ENCODE measurements around the gene SIRT6. TPM values are rescaled to one million over a fixed set of nuclear protein-coding genes. Genes with fewer than 3 reads are reported as not detected.
"Not testable (repeated sequence)": the region's sequence is repeated elsewhere in the genome, so short reads cannot be mapped to it uniquely, and the experiment has no call there.

Gene SIRT6
- total and polyA plus RNA-seq, 2 donors (not counting 3 experiments of a cell fraction or from before 2014, with no cell fraction given), result 26.9 to 36.6 TPM

DNA sequence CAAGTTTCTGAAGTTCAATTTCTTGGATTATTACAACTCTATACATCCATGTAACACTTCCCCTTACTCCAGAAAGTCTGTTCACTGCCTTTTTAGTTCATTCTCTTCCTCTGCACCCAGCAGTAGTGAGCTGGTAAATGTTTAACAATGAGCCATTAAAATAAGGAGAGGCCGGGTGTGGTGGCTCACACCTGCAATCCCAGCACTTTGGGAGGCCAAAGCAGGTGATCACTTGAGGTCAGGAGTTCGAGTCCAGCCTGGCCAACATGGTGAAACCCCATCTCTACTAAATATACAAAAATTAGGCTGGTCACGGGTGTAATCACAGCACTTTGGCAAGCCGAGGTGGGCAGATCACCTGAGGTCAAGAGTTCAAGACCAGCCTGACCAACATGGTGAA, 55.0 kb downstream of the SIRT6 start:
- H3K27ac ChIP-seq (ENCODE audit: insufficient read depth, low read depth, low read length); POLR2A ChIA-PET; H3K9me3 ChIP-seq (replicated peaks; ENCODE audit: control insufficient read depth, insufficient read depth, low read length); intact Hi-C loops (cut with micrococcal nuclease); H3K9ac ChIP-seq (replicated peaks; ENCODE audit: extremely low read depth, insufficient read depth, low read length); H3K27me3 ChIP-seq (ENCODE audit: control insufficient read depth in 2 of 2, insufficient read depth in 2 of 2, low read length in 2 of 2); H3K4me3 ChIP-seq (replicated peaks in 1 of 3; ENCODE audit: insufficient read depth in 1 of 3, low read depth in 1 of 3, low read length in 3 of 3); H3K4me2 ChIP-seq (ENCODE audit: insufficient read depth, low read length); DNase-seq (ENCODE audit: low read depth, low spot score); H4K20me1 ChIP-seq (replicated peaks; ENCODE audit: control insufficient read depth, extremely low read depth, insufficient read depth, low read length); BruUV-seq (replicated peaks); dilution Hi-C loops (cut with MboI; ENCODE audit: extremely low pct_ligation_motif_present, low sequenced_read_pairs); H3K36me3 ChIP-seq (ENCODE audit: control insufficient read depth in 2 of 2, extremely low read depth in 1 of 2, insufficient read depth in 2 of 2, low read length in 2 of 2); H3K9me1 ChIP-seq (replicated peaks; ENCODE audit: control insufficient read depth, extremely low read depth, insufficient read depth, low read length); H2AFZ ChIP-seq (ENCODE audit: low read depth, low read length); FAIRE-seq: not testable (repeated sequence)
- CTCF ChIA-PET, result interaction anchor here (5.5 kb wide), 1 partner anchor 13 kb away, joined by 79 read pairs; no protein-coding TSS in a partner anchor
- Histone ChIP-seq H3K79me2 (ENCODE audit: control insufficient read depth, insufficient read depth, low read length) (peaks cover 14% of the 10 kb centered on the region), H3K4me1 (ENCODE audit: control insufficient read depth, extremely low read depth, insufficient read depth, low read length) (peaks cover 14% of the 10 kb centered on the region)

DNA sequence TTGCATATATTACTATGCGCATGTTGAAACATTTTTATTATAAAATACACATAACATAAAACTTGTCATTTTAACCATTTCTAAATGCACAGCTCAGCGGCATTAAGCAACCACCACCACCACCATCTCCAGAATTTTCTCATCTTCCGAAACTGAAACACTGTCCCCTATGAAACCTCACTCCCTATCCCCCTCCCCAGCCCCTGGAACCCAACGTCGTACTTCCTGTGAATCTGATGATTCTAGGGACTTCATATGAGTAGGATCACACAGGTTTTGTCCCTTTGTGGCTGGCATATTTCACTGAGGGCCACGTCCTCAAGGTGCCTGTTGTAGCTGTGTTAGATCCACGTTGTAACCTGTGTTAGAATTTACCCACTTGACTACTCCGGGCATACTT, 57.7 kb downstream of the SIRT6 start:
- H3K27me3 ChIP-seq (ENCODE audit: control insufficient read depth in 2 of 2, insufficient read depth in 2 of 2, low read length in 2 of 2), result no peaks in the 10 kb centered on the region
- ChIA-PET POLR2A (no interaction called here), CTCF (interaction anchor here (4.0 kb wide), 1 partner anchor 16 kb away, joined by 22 read pairs; no protein-coding TSS in a partner anchor)
- H3K9me1 ChIP-seq (replicated peaks; ENCODE audit: control insufficient read depth, extremely low read depth, insufficient read depth, low read length), result no peaks in the 10 kb centered on the region
- peak overlapping the region; percentile 68 for H3K4me2 ChIP-seq (ENCODE audit: insufficient read depth, low read length)
- FAIRE-seq, result no peak
- intact Hi-C loops (cut with micrococcal nuclease), result loop anchor here (1.0 to 5.0 kb wide), 2 partner anchors 16 to 57 kb away; partner anchors contain the start of gene ZBTB7A
- no peak for DNase-seq (ENCODE audit: low read depth, low spot score)
- H4K20me1 ChIP-seq (replicated peaks; ENCODE audit: control insufficient read depth, extremely low read depth, insufficient read depth, low read length), result no peaks in the 10 kb centered on the region
- peak overlapping the region; percentile 86 for H2AFZ ChIP-seq (ENCODE audit: low read depth, low read length)
- no peaks in the 10 kb centered on the region for H3K9me3 ChIP-seq (replicated peaks; ENCODE audit: control insufficient read depth, insufficient read depth, low read length)
- H3K27ac ChIP-seq (ENCODE audit: insufficient read depth, low read depth, low read length), result no peak overlapping the region
- TF ChIP-seq POLR2A (IDR thresholded peaks at IDR 0.05; ENCODE audit: low read depth, low read length) (no peak), GATA2 (IDR thresholded peaks at IDR 0.05; ENCODE audit: insufficient read depth, insufficient read length, low read depth, low read length) (no peak), POLR2AphosphoS5 (IDR thresholded peaks at IDR 0.05; ENCODE audit: insufficient read depth, low read depth, low read length) (no peak), MYC (IDR thresholded peaks at IDR 0.05; ENCODE audit: low read depth, low read length) (no peak), FOS (IDR thresholded peaks at IDR 0.05; ENCODE audit: borderline replicate concordance, insufficient read depth, low read length) (no peak), JUN (IDR thresholded peaks at IDR 0.05; ENCODE audit: borderline replicate concordance, insufficient read depth, insufficient read length, low read depth) (no peak), EZH2 (IDR thresholded peaks at IDR 0.05; ENCODE audit: borderline replicate concordance, low read depth, low read length, severe bottlenecking) (no peak)
- TF ChIP-seq, protein P1, sequence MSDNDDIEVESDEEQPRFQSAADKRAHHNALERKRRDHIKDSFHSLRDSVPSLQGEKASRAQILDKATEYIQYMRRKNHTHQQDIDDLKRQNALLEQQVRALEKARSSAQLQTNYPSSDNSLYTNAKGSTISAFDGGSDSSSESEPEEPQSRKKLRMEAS (IDR thresholded peaks at IDR 0.05; ENCODE audit: insufficient read depth, insufficient read length), result no peak
- TF ChIP-seq, protein P2, sequence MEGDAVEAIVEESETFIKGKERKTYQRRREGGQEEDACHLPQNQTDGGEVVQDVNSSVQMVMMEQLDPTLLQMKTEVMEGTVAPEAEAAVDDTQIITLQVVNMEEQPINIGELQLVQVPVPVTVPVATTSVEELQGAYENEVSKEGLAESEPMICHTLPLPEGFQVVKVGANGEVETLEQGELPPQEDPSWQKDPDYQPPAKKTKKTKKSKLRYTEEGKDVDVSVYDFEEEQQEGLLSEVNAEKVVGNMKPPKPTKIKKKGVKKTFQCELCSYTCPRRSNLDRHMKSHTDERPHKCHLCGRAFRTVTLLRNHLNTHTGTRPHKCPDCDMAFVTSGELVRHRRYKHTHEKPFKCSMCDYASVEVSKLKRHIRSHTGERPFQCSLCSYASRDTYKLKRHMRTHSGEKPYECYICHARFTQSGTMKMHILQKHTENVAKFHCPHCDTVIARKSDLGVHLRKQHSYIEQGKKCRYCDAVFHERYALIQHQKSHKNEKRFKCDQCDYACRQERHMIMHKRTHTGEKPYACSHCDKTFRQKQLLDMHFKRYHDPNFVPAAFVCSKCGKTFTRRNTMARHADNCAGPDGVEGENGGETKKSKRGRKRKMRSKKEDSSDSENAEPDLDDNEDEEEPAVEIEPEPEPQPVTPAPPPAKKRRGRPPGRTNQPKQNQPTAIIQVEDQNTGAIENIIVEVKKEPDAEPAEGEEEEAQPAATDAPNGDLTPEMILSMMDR (IDR thresholded peaks at IDR 0.05; ENCODE audit: extremely low read depth in 1 of 2, insufficient read depth in 1 of 2, low read depth in 1 of 2, low read length in 2 of 2), result no peak
- peak overlapping the region; percentile 91 for H3K9ac ChIP-seq (replicated peaks; ENCODE audit: extremely low read depth, insufficient read depth, low read length)
- peaks cover 34% of the 10 kb centered on the region for H3K79me2 ChIP-seq (ENCODE audit: control insufficient read depth, insufficient read depth, low read length)
- BruUV-seq (replicated peaks), result no TSS peak
- peak overlapping the region in 1 of 3 experiments; percentile 38 for H3K4me3 ChIP-seq (replicated peaks in 1 of 3; ENCODE audit: insufficient read depth in 1 of 3, low read depth in 1 of 3, low read length in 3 of 3)
- H3K4me1 ChIP-seq (ENCODE audit: control insufficient read depth, extremely low read depth, insufficient read depth, low read length), result peaks cover 14% of the 10 kb centered on the region
- H3K36me3 ChIP-seq (ENCODE audit: control insufficient read depth in 2 of 2, extremely low read depth in 1 of 2, insufficient read depth in 2 of 2, low read length in 2 of 2), result peaks cover 2 to 3% of the 10 kb centered on the region in 2 experiments
- dilution Hi-C loops (cut with MboI; ENCODE audit: extremely low pct_ligation_motif_present, low sequenced_read_pairs), result no loop called here

All from endothelial cell of umbilical vein (primary cell).